ENCODE results near the gene GLMN.

The GLMN gene

GRCh38 chr1:92201973-92202372 lies 96.8 kb downstream of the GLMN start:
- no peak for TF ChIP-seq CTCF (conservative IDR thresholded peaks at IDR 0.05; ENCODE audit: low read depth, low read length)
- peak; percentile 23 for DNase-seq (ENCODE audit: low read depth)

More at GRCh38 chr1:92201973-92202372, 96.8 kb downstream of the GLMN start:
- H3K4me3 ChIP-seq (ENCODE audit: low read depth, low read length), result no peak overlapping the region

Data from choroid plexus epithelial cell (primary cell).